ENCODE results near the gene FEZ2. TPM values are rescaled to one million over a fixed set of nuclear protein-coding genes. Genes with fewer than 3 reads are reported as not detected.

FEZ2 gene
- total RNA-seq, 1 donor from 2014 or later: 39.3 TPM

- Histone ChIP-seq H3K4me1 (peaks cover 34% of the 10 kb centered on the region), H3K27ac (no peak overlapping the region)
- TF ChIP-seq POLR2AphosphoS5 (IDR thresholded peaks at IDR 0.05; ENCODE audit: insufficient read depth in 1 of 2, low read depth in 1 of 2): no peak
- no peak for TF ChIP-seq POLR2A (IDR thresholded peaks at IDR 0.05)
- TF ChIP-seq CTCF (IDR thresholded peaks at IDR 0.05): no peak
Observed at GRCh38 chr2:36572054-36572718, 25.8 kb downstream of the FEZ2 start.

GRCh38 chr2:36570416-36570815 lies 27.6 kb downstream of the FEZ2 start:
- H3K4me1 ChIP-seq: peaks cover 23% of the 10 kb centered on the region
- no peaks in the 10 kb centered on the region for H3K9me3 ChIP-seq
- DNase-seq (ENCODE audit: extremely low spot score in 2 of 2): no peak
- peaks cover 0 to 3% of the 10 kb centered on the region in 2 donors for H3K36me3 ChIP-seq
- H3K27ac ChIP-seq: no peak overlapping the region
- H3K27me3 ChIP-seq: no peaks in the 10 kb centered on the region
- intact Hi-C loops (cut with DNase I): no loop called here
- H3K4me3 ChIP-seq: no peak overlapping the region
- TF ChIP-seq POLR2AphosphoS5 (IDR thresholded peaks at IDR 0.05; ENCODE audit: insufficient read depth in 1 of 2, low read depth in 1 of 2): no peak
- TF ChIP-seq POLR2A (IDR thresholded peaks at IDR 0.05): no peak
- TF ChIP-seq CTCF (IDR thresholded peaks at IDR 0.05): no peak

More at GRCh38 chr2:36572054-36572718, 25.8 kb downstream of the FEZ2 start:
- intact Hi-C loops (cut with DNase I): no loop called here
- no peak overlapping the region for H3K4me3 ChIP-seq
- no peaks in the 10 kb centered on the region for H3K9me3 ChIP-seq
- H3K27me3 ChIP-seq: no peaks in the 10 kb centered on the region
- peaks cover 0 to 13% of the 10 kb centered on the region in 2 donors for H3K36me3 ChIP-seq
- DNase-seq (ENCODE audit: extremely low spot score in 2 of 2): no peak

GRCh38 chr2:36569267-36569856 lies 28.6 kb downstream of the FEZ2 start:
- DNase-seq (ENCODE audit: extremely low spot score in 2 of 2): no peak
- Histone ChIP-seq H3K4me3 (no peak overlapping the region), H3K9me3 (no peaks in the 10 kb centered on the region), H3K27me3 (no peaks in the 10 kb centered on the region), H3K36me3 (peaks cover 0 to 3% of the 10 kb centered on the region in 2 donors), H3K27ac (no peak overlapping the region), H3K4me1 (peaks cover 23% of the 10 kb centered on the region)
- no peak for TF ChIP-seq CTCF (IDR thresholded peaks at IDR 0.05)
- TF ChIP-seq POLR2A (IDR thresholded peaks at IDR 0.05): no peak
- TF ChIP-seq POLR2AphosphoS5 (IDR thresholded peaks at IDR 0.05; ENCODE audit: insufficient read depth in 1 of 2, low read depth in 1 of 2): no peak
- intact Hi-C loops (cut with DNase I): no loop called here

- Histone ChIP-seq H3K36me3 (peaks cover 0 to 3% of the 10 kb centered on the region in 2 donors), H3K27me3 (no peaks in the 10 kb centered on the region), H3K4me1 (peaks cover 23% of the 10 kb centered on the region), H3K4me3 (no peak overlapping the region), H3K27ac (no peak overlapping the region), H3K9me3 (no peaks in the 10 kb centered on the region)
- DNase-seq (ENCODE audit: extremely low spot score in 2 of 2): no peak
- intact Hi-C loops (cut with DNase I): no loop called here
- TF ChIP-seq CTCF (IDR thresholded peaks at IDR 0.05): no peak
- no peak for TF ChIP-seq POLR2A (IDR thresholded peaks at IDR 0.05)
- no peak for TF ChIP-seq POLR2AphosphoS5 (IDR thresholded peaks at IDR 0.05; ENCODE audit: insufficient read depth in 1 of 2, low read depth in 1 of 2)
Observed at GRCh38 chr2:36568516-36569246, 29.3 kb downstream of the FEZ2 start.

Measured in vagina (tissue), 2 donors.